Panc1 (cell line): ENCODE data around the gene HOXB2. TPM values are rescaled to one million over a fixed set of nuclear protein-coding genes. Genes with fewer than 3 reads are reported as not detected.
"Not testable (repeated sequence)": the region's sequence is repeated elsewhere in the genome, so short reads cannot be mapped to it uniquely, and the experiment has no call there.

Source experiments
- ATAC-seq: fragments of 200-7000 bp; cut with Tn5 transposase; 2 replicates; pipeline ENCODE4 v1.9.1; 2020; ENCODE audit warnings: mild to moderate bottlenecking, moderate library complexity
- BruUV-seq: library from RNA; stranded (reverse); fragments of 400-500 nt; replicated peaks from 2 replicates; lab custom pipeline; 2021; lab: Mats Ljungman, UMichigan
- CTCF ChIA-PET: fragments of 300-600 bp; sonication (Branson Sonifier 250); formaldehyde crosslinking; loops from one replicate; lab custom pipeline; 2022; ENCODE audit warnings: antibody characterized with exemption; lab: Charles Lee
- POLR2A ChIA-PET: fragments of 300-600 bp; sonication (Branson Sonifier 250); formaldehyde crosslinking; loops from one replicate; lab custom pipeline; 2022; ENCODE audit warnings: antibody characterized with exemption; lab: Charles Lee
- DNase-seq: peaks from one replicate; pipeline ENCODE4 v3.0.0-alpha.2; 2010; ENCODE audit warnings: low read depth, low spot score
- H3K27ac ChIP-seq: 2 replicates; pipeline ENCODE4 v1.5.1; 2011; ENCODE audit warnings: mild to moderate bottlenecking, low read length, inconsistent platforms
- H3K27me3 ChIP-seq: fragments of 200-500 bp; sonication (Bioruptor generic); 2 replicates; pipeline ENCODE4 v1.6.0; 2014; ENCODE audit warnings: low read length, inconsistent platforms; ENCODE audit not compliant: control insufficient read depth, insufficient read depth
- H3K36me3 ChIP-seq: fragments of 200-500 bp; sonication (Bioruptor generic); 2 replicates; pipeline ENCODE4 v1.5.1; 2014; ENCODE audit warnings: inconsistent platforms, mild to moderate bottlenecking, low read length, moderate library complexity; ENCODE audit not compliant: control insufficient read depth, insufficient read depth
- H3K4me1 ChIP-seq: 2 replicates; pipeline ENCODE4 v1.5.1; 2011; ENCODE audit warnings: inconsistent platforms, mild to moderate bottlenecking, low read length, moderate library complexity; ENCODE audit not compliant: control insufficient read depth, insufficient read depth
- H3K4me3 ChIP-seq, 2 experiments: 2 replicates each; pipeline ENCODE4 v1.5.1; 2011 to 2012; ENCODE audit warnings: low read depth in 2 of 2, low read length in 2 of 2, mild to moderate bottlenecking in 2 of 2, inconsistent platforms in 1 of 2, moderate library complexity in 1 of 2
- H3K9me3 ChIP-seq: fragments of 200-500 bp; sonication (Bioruptor generic); 2 replicates; pipeline ENCODE4 v1.5.1; 2014; ENCODE audit warnings: low read depth, mild to moderate bottlenecking, inconsistent platforms, low read length, moderate library complexity; ENCODE audit not compliant: control insufficient read depth, insufficient read depth
- POLR2AphosphoS5 ChIP-seq: IDR thresholded peaks from 2 replicates; pipeline ENCODE4 v1.6.1; 2012; ENCODE audit warnings: mild to moderate bottlenecking, low read depth, low read length, moderate library complexity
- SIN3A ChIP-seq: IDR thresholded peaks from 2 replicates; pipeline ENCODE4 v1.6.1; 2012; ENCODE audit warnings: low read depth, mild to moderate bottlenecking, low read length, moderate library complexity, borderline replicate concordance; ENCODE audit not compliant: insufficient read depth
- TCF7L2 ChIP-seq: IDR thresholded peaks from 2 replicates; pipeline ENCODE4 v1.6.1; 2011; ENCODE audit warnings: mild to moderate bottlenecking, low read depth, low read length, inconsistent platforms
- in situ Hi-C: cut with HindIII; loops from 2 replicates; pipeline ENCODE4 v1.10.0; 2016; ENCODE audit warnings: low sequenced_read_pairs, low pct_unique_long_range_greater_than_20kb
- intact Hi-C: fragments of 100-400 bp; cut with micrococcal nuclease; formaldehyde crosslinking; loops from one replicate; pipeline ENCODE4 v1.10.0; 2022; ENCODE audit not compliant: unreplicated experiment
- total RNA-seq: library from RNA; stranded (reverse); gene quantifications from one replicate; pipeline ENCODE4 v1.2.1, GENCODE V29; 2021; ENCODE audit not compliant: unreplicated experiment
- TF ChIP-seq, protein P1 (sequence below), 2 experiments: IDR thresholded peaks; 2 replicates each; pipeline ENCODE4 v1.6.1; 2011 to 2012; ENCODE audit warnings: low read depth in 2 of 2, control low read depth in 1 of 2, low read length in 1 of 2, mild to moderate bottlenecking in 1 of 2, moderate library complexity in 1 of 2; ENCODE audit not compliant: insufficient read depth in 1 of 2
- TF ChIP-seq, protein P2 (sequence below): fragments of 450-650 bp; IDR thresholded peaks from 2 replicates; pipeline ENCODE4 v1.5.1; 2017; ENCODE audit warnings: mild to moderate bottlenecking

HOXB2 gene
- total RNA-seq, 1 experiment from 2014 or later: 70.1 TPM

DNA sequence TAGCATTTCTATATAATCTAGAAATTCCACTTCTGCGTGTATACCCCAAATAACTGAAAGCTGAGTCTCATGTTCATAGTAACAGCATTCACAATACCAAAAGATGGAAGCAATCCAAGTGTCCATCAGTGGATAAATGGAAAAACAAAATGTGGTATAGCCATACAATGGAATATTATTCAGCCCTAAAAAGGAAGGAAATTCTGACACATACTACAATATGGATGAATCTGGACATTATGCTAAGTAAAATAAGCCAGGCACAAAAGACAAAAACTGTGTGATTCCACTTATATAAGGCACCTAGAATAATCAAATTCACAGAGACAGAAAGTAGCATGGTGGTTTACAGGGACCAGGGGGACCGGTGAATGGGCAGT is 34.5 kb downstream of the HOXB2 start:
- Histone ChIP-seq H3K27me3 (no peaks in the 10 kb centered on the region), H3K4me3 (no peak overlapping the region), H3K27ac (no peak overlapping the region), H3K4me1 (peaks cover 4% of the 10 kb centered on the region), H3K36me3 (no peaks in the 10 kb centered on the region), H3K9me3 (no peaks in the 10 kb centered on the region)
- intact Hi-C loops (no loop called here), in situ Hi-C loops (no loop called here)
- ChIA-PET POLR2A (no interaction called here), CTCF (no interaction called here)
- DNase-seq (no peak), ATAC-seq (no peak)
- BruUV-seq: no TSS peak
- TF ChIP-seq TCF7L2: no peak
- no peak for TF ChIP-seq SIN3A
- TF ChIP-seq, protein P1, sequence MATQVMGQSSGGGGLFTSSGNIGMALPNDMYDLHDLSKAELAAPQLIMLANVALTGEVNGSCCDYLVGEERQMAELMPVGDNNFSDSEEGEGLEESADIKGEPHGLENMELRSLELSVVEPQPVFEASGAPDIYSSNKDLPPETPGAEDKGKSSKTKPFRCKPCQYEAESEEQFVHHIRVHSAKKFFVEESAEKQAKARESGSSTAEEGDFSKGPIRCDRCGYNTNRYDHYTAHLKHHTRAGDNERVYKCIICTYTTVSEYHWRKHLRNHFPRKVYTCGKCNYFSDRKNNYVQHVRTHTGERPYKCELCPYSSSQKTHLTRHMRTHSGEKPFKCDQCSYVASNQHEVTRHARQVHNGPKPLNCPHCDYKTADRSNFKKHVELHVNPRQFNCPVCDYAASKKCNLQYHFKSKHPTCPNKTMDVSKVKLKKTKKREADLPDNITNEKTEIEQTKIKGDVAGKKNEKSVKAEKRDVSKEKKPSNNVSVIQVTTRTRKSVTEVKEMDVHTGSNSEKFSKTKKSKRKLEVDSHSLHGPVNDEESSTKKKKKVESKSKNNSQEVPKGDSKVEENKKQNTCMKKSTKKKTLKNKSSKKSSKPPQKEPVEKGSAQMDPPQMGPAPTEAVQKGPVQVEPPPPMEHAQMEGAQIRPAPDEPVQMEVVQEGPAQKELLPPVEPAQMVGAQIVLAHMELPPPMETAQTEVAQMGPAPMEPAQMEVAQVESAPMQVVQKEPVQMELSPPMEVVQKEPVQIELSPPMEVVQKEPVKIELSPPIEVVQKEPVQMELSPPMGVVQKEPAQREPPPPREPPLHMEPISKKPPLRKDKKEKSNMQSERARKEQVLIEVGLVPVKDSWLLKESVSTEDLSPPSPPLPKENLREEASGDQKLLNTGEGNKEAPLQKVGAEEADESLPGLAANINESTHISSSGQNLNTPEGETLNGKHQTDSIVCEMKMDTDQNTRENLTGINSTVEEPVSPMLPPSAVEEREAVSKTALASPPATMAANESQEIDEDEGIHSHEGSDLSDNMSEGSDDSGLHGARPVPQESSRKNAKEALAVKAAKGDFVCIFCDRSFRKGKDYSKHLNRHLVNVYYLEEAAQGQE (IDR thresholded peaks at IDR 0.05; ENCODE audit: insufficient read depth in 1 of 2, low read depth in 2 of 2, low read length in 1 of 2): no peak
- no peak for TF ChIP-seq POLR2AphosphoS5
- TF ChIP-seq, protein P2, sequence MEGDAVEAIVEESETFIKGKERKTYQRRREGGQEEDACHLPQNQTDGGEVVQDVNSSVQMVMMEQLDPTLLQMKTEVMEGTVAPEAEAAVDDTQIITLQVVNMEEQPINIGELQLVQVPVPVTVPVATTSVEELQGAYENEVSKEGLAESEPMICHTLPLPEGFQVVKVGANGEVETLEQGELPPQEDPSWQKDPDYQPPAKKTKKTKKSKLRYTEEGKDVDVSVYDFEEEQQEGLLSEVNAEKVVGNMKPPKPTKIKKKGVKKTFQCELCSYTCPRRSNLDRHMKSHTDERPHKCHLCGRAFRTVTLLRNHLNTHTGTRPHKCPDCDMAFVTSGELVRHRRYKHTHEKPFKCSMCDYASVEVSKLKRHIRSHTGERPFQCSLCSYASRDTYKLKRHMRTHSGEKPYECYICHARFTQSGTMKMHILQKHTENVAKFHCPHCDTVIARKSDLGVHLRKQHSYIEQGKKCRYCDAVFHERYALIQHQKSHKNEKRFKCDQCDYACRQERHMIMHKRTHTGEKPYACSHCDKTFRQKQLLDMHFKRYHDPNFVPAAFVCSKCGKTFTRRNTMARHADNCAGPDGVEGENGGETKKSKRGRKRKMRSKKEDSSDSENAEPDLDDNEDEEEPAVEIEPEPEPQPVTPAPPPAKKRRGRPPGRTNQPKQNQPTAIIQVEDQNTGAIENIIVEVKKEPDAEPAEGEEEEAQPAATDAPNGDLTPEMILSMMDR: no peak

GRCh38 chr17:48509708-48510107 is 35.2 kb downstream of the HOXB2 start:
- H3K36me3 ChIP-seq, H3K9me3 ChIP-seq, ATAC-seq, H3K4me1 ChIP-seq, H3K4me3 ChIP-seq, in situ Hi-C loops, POLR2A ChIA-PET, BruUV-seq, H3K27ac ChIP-seq, H3K27me3 ChIP-seq, CTCF ChIA-PET, DNase-seq, intact Hi-C loops: not testable (repeated sequence)

DNA sequence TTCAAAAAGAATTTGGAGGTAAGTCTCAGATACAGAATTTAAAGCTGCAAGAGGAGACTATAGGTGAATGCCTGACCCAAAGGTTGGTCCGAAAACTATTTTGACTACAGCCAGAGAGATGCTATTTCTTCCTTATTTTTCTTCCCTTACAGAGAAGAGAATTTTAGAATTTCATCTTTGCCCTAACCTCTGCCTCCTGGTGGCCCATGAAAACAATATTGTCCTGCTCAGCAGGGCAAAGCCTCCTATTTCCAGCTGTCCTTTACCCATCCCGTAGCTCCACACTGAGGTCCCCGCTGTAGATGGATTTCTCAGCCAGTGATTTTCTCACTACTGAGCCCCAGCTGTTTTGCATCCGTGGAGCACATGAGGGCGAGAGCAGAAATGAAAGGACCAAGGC is 38.7 kb downstream of the HOXB2 start:
- no TSS peak for BruUV-seq
- Histone ChIP-seq H3K27ac (no peak overlapping the region), H3K9me3 (no peaks in the 10 kb centered on the region), H3K4me1 (peaks cover 4% of the 10 kb centered on the region; the same call in 1 of the 2 replicates), H3K4me3 (no peak overlapping the region), H3K36me3 (no peaks in the 10 kb centered on the region), H3K27me3 (no peaks in the 10 kb centered on the region)
- TF ChIP-seq TCF7L2 (no peak), POLR2AphosphoS5 (no peak), SIN3A (no peak)
- TF ChIP-seq, protein P2: no peak
- TF ChIP-seq, protein P1 (IDR thresholded peaks at IDR 0.05; ENCODE audit: insufficient read depth in 1 of 2, low read depth in 2 of 2, low read length in 1 of 2): no peak
- intact Hi-C loops (no loop called here), in situ Hi-C loops (no loop called here)
- ChIA-PET POLR2A (no interaction called here), CTCF (no interaction called here)
- ATAC-seq (no peak), DNase-seq (no peak)
